GM12878 (cell line): ENCODE measurements around the gene MYOC. TPM values are rescaled to one million over a fixed set of nuclear protein-coding genes. Genes with fewer than 3 reads are reported as not detected.
"Not testable (repeated sequence)": the region's sequence is repeated elsewhere in the genome, so short reads cannot be mapped to it uniquely, and the experiment has no call there.

Source experiments
- ATAC-seq: fragments of 200-7000 bp; cut with Tn5 transposase; 3 replicates; pipeline ENCODE4 v1.9.1; 2020; ENCODE audit warnings: mild to moderate bottlenecking, moderate library complexity
- BruUV-seq: library from RNA; stranded (reverse); fragments of 400-500 nt; replicated peaks from 2 replicates; lab custom pipeline; 2021; lab: Mats Ljungman, UMichigan
- CTCF ChIA-PET: fragments of 300-600 bp; sonication (Branson Sonifier 250); formaldehyde crosslinking; extraction: SDS; loops from one replicate; lab custom pipeline; 2021; ENCODE audit warnings: inconsistent platforms; lab: Yijun Ruan, JAX
- POLR2A ChIA-PET: fragments of 350-600 bp; formaldehyde crosslinking; extraction: SDS; loops from one replicate; lab custom pipeline; 2021; ENCODE audit warnings: inconsistent platforms; lab: Charles Lee
- RAD21 ChIA-PET: fragments of 300-600 bp; sonication (Branson Sonifier 250); formaldehyde crosslinking; loops from one replicate; lab custom pipeline; 2023; ENCODE audit warnings: antibody characterized with exemption; ENCODE audit not compliant: unreplicated experiment; lab: Charles Lee
- SMC1A ChIA-PET: fragments of 300-600 bp; sonication (Branson Sonifier 250); formaldehyde crosslinking; loops from one replicate; lab custom pipeline; 2023; ENCODE audit not compliant: unreplicated experiment, uncharacterized antibody; lab: Charles Lee
- DNase-seq: peaks from one replicate; pipeline ENCODE4 v3.0.0-alpha.2; 2011; ENCODE audit warnings: low read depth, low spot score
- FAIRE-seq: peaks from 3 replicates; lab custom pipeline; 2011; peaks lifted over from hg19 to GRCh38; lab: Jason Lieb, UNC
- H2AFZ ChIP-seq: 2 replicates; pipeline ENCODE4 v1.6.0; 2011; ENCODE audit warnings: low read depth, low read length, control low read depth; ENCODE audit not compliant: control insufficient read depth
- H3K27ac ChIP-seq: 2 replicates; pipeline ENCODE4 v1.5.1; 2011; ENCODE audit warnings: control low read depth; ENCODE audit not compliant: control insufficient read depth, insufficient read depth
- H3K27me3 ChIP-seq, 2 experiments: replicated peaks in 1 of 2; 2 replicates each; pipeline versions ENCODE4 v1.6.0 to v1.6.1; 2011; ENCODE audit warnings: low read length in 1 of 2; ENCODE audit not compliant: control insufficient read depth in 2 of 2, insufficient read depth in 2 of 2
- H3K36me3 ChIP-seq, 2 experiments: 2 replicates each; pipeline ENCODE4 v1.5.1; 2011; ENCODE audit warnings: low read length in 1 of 2; ENCODE audit not compliant: control insufficient read depth in 2 of 2, insufficient read depth in 2 of 2
- H3K4me1 ChIP-seq: 2 replicates; pipeline ENCODE4 v1.6.1; 2011; ENCODE audit warnings: mild to moderate bottlenecking, low read length, moderate library complexity, mixed read lengths; ENCODE audit not compliant: control insufficient read depth, insufficient read depth
- H3K4me2 ChIP-seq: 2 replicates; pipeline ENCODE4 v1.6.0; 2011; ENCODE audit warnings: control low read depth; ENCODE audit not compliant: control insufficient read depth, insufficient read depth
- H3K4me3 ChIP-seq: fragments of 200-600 bp; sonication (generic); 2 replicates; pipeline ENCODE4 v1.5.1; 2016
- H3K79me2 ChIP-seq: 2 replicates; pipeline ENCODE4 v1.6.0; 2011; ENCODE audit warnings: low read length; ENCODE audit not compliant: control insufficient read depth, insufficient read depth
- H3K9ac ChIP-seq: 2 replicates; pipeline ENCODE4 v1.8.0; 2011; ENCODE audit warnings: low read length, control low read depth, mixed read lengths; ENCODE audit not compliant: control insufficient read depth, insufficient read depth
- H3K9me3 ChIP-seq: replicated peaks from 3 replicates; pipeline ENCODE4 v1.5.1; 2011; ENCODE audit warnings: mild to moderate bottlenecking, low read length; ENCODE audit not compliant: control insufficient read depth, insufficient read depth
- H4K20me1 ChIP-seq: 2 replicates; pipeline ENCODE4 v1.6.0; 2011; ENCODE audit not compliant: control insufficient read depth, insufficient read depth
- WGBS: methylation state at CpG from one replicate; pipeline ENCODE4 v1.1.6; 2016; ENCODE audit warnings: low lambda C conversion rate; ENCODE audit not compliant: insufficient replicate concordance, insufficient coverage; ENCODE audit errors: missing lambda C conversion rate; 5-methylcytosine and 5-hydroxymethylcytosine counted together
- in situ Hi-C: fragments of 300-500 bp; cut with MboI; formaldehyde crosslinking; loops from 9 replicates; pipeline ENCODE4 v1.14.3; 2018; ENCODE audit warnings: mixed read lengths
- intact Hi-C: fragments of 100-400 bp; cut with micrococcal nuclease; formaldehyde crosslinking; loops from one replicate; pipeline ENCODE4 v1.14.2; 2022; ENCODE audit not compliant: unreplicated experiment
- polyA plus RNA-seq, 11 experiments: library from polyadenylated mRNA; depleted of rRNA in 4 of 11; unstranded in 6 of 11; stranded (reverse) in 5 of 11; fragments of >200 nt; fragmentation: Nextera tagmentation in 4 of 11; fragmentation: Illumina TruSeq in 1 of 11; extraction: Ambion mirVana in 4 of 11; extraction: Trizol in 1 of 11; gene quantifications; 1 replicate in 1 of 11; 2 replicates in 10 of 11; pipeline versions ENCODE4 v1.2.1 to v1.2.3, GENCODE V29; 2011 to 2016; ENCODE audit warnings: inconsistent platforms in 2 of 11, missing spikeins in 2 of 11, low read depth in 1 of 11
- total RNA-seq, 4 experiments: library from RNA; depleted of rRNA in 3 of 4; stranded (reverse); fragments of >200 nt in 3 of 4; fragmentation: Illumina TruSeq in 1 of 4; extraction: Trizol in 1 of 4; gene quantifications; 2 replicates each; pipeline versions ENCODE4 v1.2.1 to v1.2.3, GENCODE V29; 2013 to 2021

The MYOC gene
- total and polyA plus RNA-seq, 10 of the 15 experiments (the other 5 are each of a cell fraction or from before 2014, with no cell fraction given): not detected

- H3K27me3 ChIP-seq, ATAC-seq, H3K4me3 ChIP-seq, intact Hi-C loops, SMC1A ChIA-PET, H4K20me1 ChIP-seq, H3K4me2 ChIP-seq, in situ Hi-C loops, FAIRE-seq, RAD21 ChIA-PET, H3K9ac ChIP-seq, DNase-seq, POLR2A ChIA-PET, H3K79me2 ChIP-seq, H3K36me3 ChIP-seq, H3K4me1 ChIP-seq, H3K27ac ChIP-seq, CTCF ChIA-PET, BruUV-seq, H3K9me3 ChIP-seq, H2AFZ ChIP-seq: not testable (repeated sequence)
- WGBS: 75% methylated on average over 14 of the region's 14 CpGs
Measured at GRCh38 chr1:171695772-171696171, 43.3 kb upstream of the MYOC start.

- in situ Hi-C loops, CTCF ChIA-PET, H3K36me3 ChIP-seq, H3K9me3 ChIP-seq, ATAC-seq, H3K27me3 ChIP-seq, SMC1A ChIA-PET, H3K27ac ChIP-seq, RAD21 ChIA-PET, H3K4me2 ChIP-seq, FAIRE-seq, H3K4me1 ChIP-seq, H3K9ac ChIP-seq, H3K79me2 ChIP-seq, POLR2A ChIA-PET, H3K4me3 ChIP-seq, BruUV-seq, DNase-seq, H2AFZ ChIP-seq, intact Hi-C loops, H4K20me1 ChIP-seq: not testable (repeated sequence)
- 100% methylated on average over 4 of the region's 23 CpGs for WGBS
Measured at GRCh38 chr1:171693541-171693940, 41.1 kb upstream of the MYOC start.
